Measurements from ENCODE around the gene ARFRP1. TPM values are rescaled to one million over a fixed set of nuclear protein-coding genes. Genes with fewer than 3 reads are reported as not detected.

The ARFRP1 gene
- total RNA-seq, 1 experiment from 2014 or later: 42.7 TPM

DNA sequence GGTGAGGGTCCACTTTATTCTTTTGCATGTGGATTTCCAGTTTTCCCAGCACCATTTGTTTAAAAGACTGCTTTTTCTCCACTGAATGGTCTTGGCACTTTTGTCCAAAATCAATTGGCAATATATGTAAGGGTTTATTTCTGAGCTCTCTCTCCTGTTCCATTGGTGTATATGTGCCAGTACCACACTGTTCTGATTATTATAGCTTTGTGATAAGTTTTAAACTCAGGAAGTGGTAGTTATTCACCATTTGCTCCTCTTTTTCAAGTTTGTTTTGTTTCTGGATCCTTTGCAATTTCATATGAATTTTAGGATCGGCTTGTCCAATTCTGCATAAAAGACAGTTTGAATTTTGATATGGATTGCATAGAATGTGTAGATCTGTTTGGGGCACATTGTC is 4.4 kb upstream of the ARFRP1 start:
- WGBS (ENCODE audit: extremely low coverage, insufficient read length, low lambda C conversion rate): no CpG with 5 or more reads among the region's 1 CpG
- Histone ChIP-seq H3K23me2 (ENCODE audit: insufficient read length, low read depth, low read length, poor library complexity, severe bottlenecking) (peaks cover 7% of the 10 kb centered on the region), H4K8ac (replicated peaks; ENCODE audit: insufficient read length, low read depth, low read length) (no peak overlapping the region), H2BK15ac (ENCODE audit: low read depth, low read length) (no peak overlapping the region), H2BK20ac (ENCODE audit: low read depth, low read length, poor library complexity, severe bottlenecking) (no peak overlapping the region), H2BK12ac (ENCODE audit: insufficient read length, low read depth, low read length) (no peak overlapping the region), H3K27ac (ENCODE audit: insufficient read length, low read depth, low read length) (no peak overlapping the region), H3K18ac (ENCODE audit: insufficient read length, low read depth, low read length) (no peak overlapping the region), H3K79me2 (ENCODE audit: insufficient read depth, low read length) (peaks cover 9% of the 10 kb centered on the region; the same call in 1 of the 2 replicates), H3K27me3 (ENCODE audit: insufficient read depth, low read length) (no peaks in the 10 kb centered on the region), H4K91ac (ENCODE audit: insufficient read length, low read depth, low read length) (no peak overlapping the region), H3K79me1 (ENCODE audit: insufficient read depth, low read depth, low read length, poor library complexity, severe bottlenecking) (peaks cover 3% of the 10 kb centered on the region), H2AFZ (ENCODE audit: low read length) (no peak overlapping the region), H3K14ac (ENCODE audit: insufficient read depth, low read length) (no peak overlapping the region), H4K20me1 (ENCODE audit: control insufficient read depth, insufficient read depth, insufficient read length) (no peaks in the 10 kb centered on the region), H3K4me2 (ENCODE audit: insufficient read depth, insufficient read length, low read length) (no peak overlapping the region), H3K56ac (ENCODE audit: insufficient read length, low read depth, low read length) (no peak overlapping the region), H3K9ac (ENCODE audit: extremely low read depth, insufficient read length, low read length) (no peak overlapping the region), H3K4ac (ENCODE audit: low read depth, low read length) (no peak overlapping the region), H2BK5ac (ENCODE audit: insufficient read length, low read length) (no peak overlapping the region), H3K23ac (ENCODE audit: insufficient read length, low read depth, low read length) (no peak overlapping the region), H2BK120ac (ENCODE audit: low read depth, low read length, poor library complexity, severe bottlenecking) (no peak overlapping the region), H3K4me1 (ENCODE audit: insufficient read depth, low read length) (no peaks in the 10 kb centered on the region), H3K9me3 (ENCODE audit: control insufficient read depth, low read depth, low read length) (no peaks in the 10 kb centered on the region), H3T11ph (ENCODE audit: low read length) (no peak overlapping the region), H4K5ac (ENCODE audit: insufficient read length, low read depth, low read length) (no peak overlapping the region), H2AK5ac (ENCODE audit: insufficient read length, low read length) (no peak overlapping the region)
- H3K27ac Mint-ChIP-seq: no peak overlapping the region
- peaks cover 0 to 3% of the 10 kb centered on the region in 2 experiments; a peak in 1 of 5 replicates for H3K9me3 Mint-ChIP-seq
- H3K4me3 Mint-ChIP-seq: no peak overlapping the region
- TF ChIP-seq, protein P1, sequence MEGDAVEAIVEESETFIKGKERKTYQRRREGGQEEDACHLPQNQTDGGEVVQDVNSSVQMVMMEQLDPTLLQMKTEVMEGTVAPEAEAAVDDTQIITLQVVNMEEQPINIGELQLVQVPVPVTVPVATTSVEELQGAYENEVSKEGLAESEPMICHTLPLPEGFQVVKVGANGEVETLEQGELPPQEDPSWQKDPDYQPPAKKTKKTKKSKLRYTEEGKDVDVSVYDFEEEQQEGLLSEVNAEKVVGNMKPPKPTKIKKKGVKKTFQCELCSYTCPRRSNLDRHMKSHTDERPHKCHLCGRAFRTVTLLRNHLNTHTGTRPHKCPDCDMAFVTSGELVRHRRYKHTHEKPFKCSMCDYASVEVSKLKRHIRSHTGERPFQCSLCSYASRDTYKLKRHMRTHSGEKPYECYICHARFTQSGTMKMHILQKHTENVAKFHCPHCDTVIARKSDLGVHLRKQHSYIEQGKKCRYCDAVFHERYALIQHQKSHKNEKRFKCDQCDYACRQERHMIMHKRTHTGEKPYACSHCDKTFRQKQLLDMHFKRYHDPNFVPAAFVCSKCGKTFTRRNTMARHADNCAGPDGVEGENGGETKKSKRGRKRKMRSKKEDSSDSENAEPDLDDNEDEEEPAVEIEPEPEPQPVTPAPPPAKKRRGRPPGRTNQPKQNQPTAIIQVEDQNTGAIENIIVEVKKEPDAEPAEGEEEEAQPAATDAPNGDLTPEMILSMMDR (conservative IDR thresholded peaks at IDR 0.05): no peak
- H3K4me1 Mint-ChIP-seq: peaks cover 4 to 8% of the 10 kb centered on the region in 2 experiments
- no peaks in the 10 kb centered on the region for H3K27me3 Mint-ChIP-seq (ENCODE audit: low read depth)
- peaks cover 46 to 60% (median 55%) of the 10 kb centered on the region in 3 experiments for H3K36me3 Mint-ChIP-seq (ENCODE audit: insufficient read depth in 1 of 3, low read depth in 3 of 3)
- no peak for DNase-seq
